Measurements from ENCODE around the gene CCND1.

- TF ChIP-seq CTCF (IDR thresholded peaks at IDR 0.05) (no peak), POLR2A (IDR thresholded peaks at IDR 0.05) (no peak)
Measured at GRCh38 chr11:69697861-69698260, 56.9 kb downstream of the CCND1 start.
